PC-9 (cell line): ENCODE data around the gene KIF21B. TPM values are rescaled to one million over a fixed set of nuclear protein-coding genes. Genes with fewer than 3 reads are reported as not detected.

Source experiments
- BruUV-seq: library from RNA; stranded (reverse); fragments of 400-500 nt; replicated peaks from 2 replicates; lab custom pipeline; 2021; lab: Mats Ljungman, UMichigan
- CTCF ChIA-PET: fragments of 300-600 bp; sonication (Branson Sonifier 250); formaldehyde crosslinking; loops from one replicate; lab custom pipeline; 2022; ENCODE audit warnings: antibody characterized with exemption; lab: Charles Lee
- POLR2A ChIA-PET: fragments of 300-600 bp; sonication (Branson Sonifier 250); formaldehyde crosslinking; loops from one replicate; lab custom pipeline; 2022; ENCODE audit warnings: antibody characterized with exemption; ENCODE audit not compliant: unreplicated experiment; lab: Charles Lee
- DNase-seq, 2 experiments: peaks; one replicate each; pipeline versions ENCODE4 v3.0.0 to v3.0.0-alpha.2; 2015 to 2022; ENCODE audit warnings: mixed read lengths in 1 of 2
- H2AFZ ChIP-seq: fragments of 200-600 bp; sonication (generic); 2 replicates; pipeline ENCODE4 v1.8.1; 2017; ENCODE audit warnings: antibody characterized with exemption
- H3F3A ChIP-seq: fragments of 200-600 bp; sonication (generic); 2 replicates; pipeline ENCODE4 v1.8.1; 2017; ENCODE audit warnings: antibody characterized with exemption, mild to moderate bottlenecking, low read depth; ENCODE audit not compliant: insufficient read depth
- H3K27ac ChIP-seq: fragments of 200-600 bp; sonication (generic); 2 replicates; pipeline ENCODE4 v1.6.1; 2016; ENCODE audit warnings: mixed run types
- H3K27me3 ChIP-seq: fragments of 200-600 bp; sonication (generic); 2 replicates; pipeline ENCODE4 v1.6.1; 2016; ENCODE audit warnings: low read depth, mixed run types; ENCODE audit not compliant: insufficient read depth
- H3K36me3 ChIP-seq: fragments of 200-600 bp; sonication (generic); 2 replicates; pipeline ENCODE4 v1.6.1; 2016; ENCODE audit warnings: low read depth, mixed run types
- H3K4me1 ChIP-seq: fragments of 200-600 bp; sonication (generic); replicated peaks from 2 replicates; pipeline ENCODE4 v1.6.1; 2016; ENCODE audit warnings: mixed run types; ENCODE audit not compliant: insufficient read depth
- H3K4me2 ChIP-seq: fragments of 200-600 bp; sonication (generic); 2 replicates; pipeline ENCODE4 v1.6.1; 2017; ENCODE audit warnings: mixed run types
- H3K4me3 ChIP-seq: fragments of 200-600 bp; sonication (generic); 2 replicates; pipeline ENCODE4 v1.6.1; 2016; ENCODE audit warnings: mixed run types
- H3K79me2 ChIP-seq: fragments of 200-600 bp; sonication (generic); 2 replicates; pipeline ENCODE4 v1.6.1; 2017; ENCODE audit warnings: low read depth, mixed run types
- H3K9me2 ChIP-seq: fragments of 200-600 bp; sonication (generic); 2 replicates; pipeline ENCODE4 v1.8.1; 2017; ENCODE audit warnings: mild to moderate bottlenecking; ENCODE audit not compliant: insufficient read depth
- H3K9me3 ChIP-seq: fragments of 200-600 bp; sonication (generic); 2 replicates; pipeline ENCODE4 v1.8.1; 2016; ENCODE audit warnings: low read depth; ENCODE audit not compliant: insufficient read depth
- H4K20me1 ChIP-seq: fragments of 200-600 bp; sonication (generic); 2 replicates; pipeline ENCODE4 v1.8.1; 2017; ENCODE audit not compliant: insufficient read depth
- EZH2 ChIP-seq: fragments of 200-600 bp; sonication (generic); IDR thresholded peaks from 2 replicates; pipeline ENCODE4 v1.8.0; 2017; ENCODE audit warnings: antibody characterized with exemption, low read depth
- intact Hi-C: fragments of 100-400 bp; cut with micrococcal nuclease; formaldehyde crosslinking; loops from one replicate; pipeline ENCODE4 v1.10.0; 2022; ENCODE audit not compliant: unreplicated experiment
- total RNA-seq: library from RNA; stranded (reverse); gene quantifications from 2 replicates; pipeline ENCODE4 v1.2.3, GENCODE V29; 2021
- TF ChIP-seq, protein P1 (sequence below): fragments of 200-600 bp; sonication (generic); conservative IDR thresholded peaks from 2 replicates; pipeline ENCODE4 v1.6.1; 2017; ENCODE audit warnings: mixed run types, antibody characterized with exemption, mild to moderate bottlenecking, moderate library complexity

The KIF21B gene
- total RNA-seq, 1 experiment from 2014 or later, result 3.7 TPM

DNA sequence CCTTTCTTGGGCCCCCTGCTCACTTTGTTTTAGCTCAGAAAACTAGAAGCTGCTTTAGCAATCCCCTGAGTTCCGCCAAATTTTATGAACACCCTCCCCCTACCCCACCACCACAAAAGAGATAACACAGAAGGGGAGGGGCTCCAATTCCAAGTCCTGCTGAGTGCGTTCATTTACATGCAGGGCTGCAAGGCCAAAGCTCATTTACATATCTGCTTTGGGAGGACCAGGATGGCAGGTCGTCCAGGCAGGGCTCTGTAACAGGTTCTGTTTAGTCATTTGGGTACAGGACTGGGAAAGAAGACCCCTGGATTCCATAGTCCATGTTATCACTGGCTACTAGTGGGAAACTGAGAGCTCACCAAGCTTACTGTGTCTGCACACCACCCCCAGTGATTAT is 35.9 kb upstream of the KIF21B start:
- no peaks in the 10 kb centered on the region for H3K9me3 ChIP-seq
- H3K4me3 ChIP-seq, result no peak overlapping the region
- no peaks in the 10 kb centered on the region for H3F3A ChIP-seq
- peaks cover 40% of the 10 kb centered on the region for H3K27me3 ChIP-seq
- no peak overlapping the region for H2AFZ ChIP-seq
- H3K9me2 ChIP-seq, result no peaks in the 10 kb centered on the region
- TF ChIP-seq, protein P1, sequence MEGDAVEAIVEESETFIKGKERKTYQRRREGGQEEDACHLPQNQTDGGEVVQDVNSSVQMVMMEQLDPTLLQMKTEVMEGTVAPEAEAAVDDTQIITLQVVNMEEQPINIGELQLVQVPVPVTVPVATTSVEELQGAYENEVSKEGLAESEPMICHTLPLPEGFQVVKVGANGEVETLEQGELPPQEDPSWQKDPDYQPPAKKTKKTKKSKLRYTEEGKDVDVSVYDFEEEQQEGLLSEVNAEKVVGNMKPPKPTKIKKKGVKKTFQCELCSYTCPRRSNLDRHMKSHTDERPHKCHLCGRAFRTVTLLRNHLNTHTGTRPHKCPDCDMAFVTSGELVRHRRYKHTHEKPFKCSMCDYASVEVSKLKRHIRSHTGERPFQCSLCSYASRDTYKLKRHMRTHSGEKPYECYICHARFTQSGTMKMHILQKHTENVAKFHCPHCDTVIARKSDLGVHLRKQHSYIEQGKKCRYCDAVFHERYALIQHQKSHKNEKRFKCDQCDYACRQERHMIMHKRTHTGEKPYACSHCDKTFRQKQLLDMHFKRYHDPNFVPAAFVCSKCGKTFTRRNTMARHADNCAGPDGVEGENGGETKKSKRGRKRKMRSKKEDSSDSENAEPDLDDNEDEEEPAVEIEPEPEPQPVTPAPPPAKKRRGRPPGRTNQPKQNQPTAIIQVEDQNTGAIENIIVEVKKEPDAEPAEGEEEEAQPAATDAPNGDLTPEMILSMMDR, result no peak
- TF ChIP-seq EZH2, result no peak
- H3K4me2 ChIP-seq, result no peak overlapping the region
- BruUV-seq, result no TSS peak
- ChIA-PET CTCF (no interaction called here), POLR2A (no interaction called here)
- no peaks in the 10 kb centered on the region for H3K36me3 ChIP-seq
- H4K20me1 ChIP-seq, result no peaks in the 10 kb centered on the region
- H3K27ac ChIP-seq, result no peak overlapping the region
- no peak for DNase-seq
- H3K4me1 ChIP-seq, result no peaks in the 10 kb centered on the region
- no peaks in the 10 kb centered on the region for H3K79me2 ChIP-seq
- intact Hi-C loops, result no loop called here

DNA sequence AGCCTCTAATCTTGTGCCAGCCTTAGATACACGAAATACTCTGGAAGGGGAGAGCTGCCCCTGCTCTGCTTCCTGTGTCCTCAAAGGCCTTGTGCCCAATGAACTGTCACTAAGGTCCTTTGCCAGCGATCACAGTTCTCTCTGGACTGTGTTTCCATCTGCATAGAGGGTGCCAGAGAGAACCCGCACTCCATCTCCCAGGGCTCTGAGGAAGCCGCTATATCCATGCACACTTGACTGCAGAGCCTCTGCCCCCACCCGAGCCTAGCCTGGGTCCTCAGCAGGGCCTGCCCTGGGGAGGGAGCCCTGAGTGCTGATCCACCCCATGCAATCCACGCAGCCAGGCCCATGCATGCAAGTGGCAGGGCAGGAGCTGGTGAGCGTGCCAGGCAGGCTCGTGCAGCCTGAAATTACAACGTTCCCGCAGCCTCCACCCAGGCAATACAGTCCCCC is 30.6 kb upstream of the KIF21B start:
- Histone ChIP-seq H3K27ac (no peak overlapping the region), H3K4me1 (no peaks in the 10 kb centered on the region), H2AFZ (no peak overlapping the region), H4K20me1 (no peaks in the 10 kb centered on the region), H3F3A (no peaks in the 10 kb centered on the region), H3K9me2 (no peaks in the 10 kb centered on the region), H3K36me3 (no peaks in the 10 kb centered on the region), H3K9me3 (no peaks in the 10 kb centered on the region), H3K27me3 (peaks cover 82% of the 10 kb centered on the region), H3K4me3 (no peak overlapping the region), H3K79me2 (no peaks in the 10 kb centered on the region), H3K4me2 (no peak overlapping the region)
- ChIA-PET POLR2A (no interaction called here), CTCF (no interaction called here)
- intact Hi-C loops, result no loop called here
- TF ChIP-seq, protein P1, result no peak
- no peak for TF ChIP-seq EZH2
- no TSS peak for BruUV-seq
- DNase-seq, result no peak

DNA sequence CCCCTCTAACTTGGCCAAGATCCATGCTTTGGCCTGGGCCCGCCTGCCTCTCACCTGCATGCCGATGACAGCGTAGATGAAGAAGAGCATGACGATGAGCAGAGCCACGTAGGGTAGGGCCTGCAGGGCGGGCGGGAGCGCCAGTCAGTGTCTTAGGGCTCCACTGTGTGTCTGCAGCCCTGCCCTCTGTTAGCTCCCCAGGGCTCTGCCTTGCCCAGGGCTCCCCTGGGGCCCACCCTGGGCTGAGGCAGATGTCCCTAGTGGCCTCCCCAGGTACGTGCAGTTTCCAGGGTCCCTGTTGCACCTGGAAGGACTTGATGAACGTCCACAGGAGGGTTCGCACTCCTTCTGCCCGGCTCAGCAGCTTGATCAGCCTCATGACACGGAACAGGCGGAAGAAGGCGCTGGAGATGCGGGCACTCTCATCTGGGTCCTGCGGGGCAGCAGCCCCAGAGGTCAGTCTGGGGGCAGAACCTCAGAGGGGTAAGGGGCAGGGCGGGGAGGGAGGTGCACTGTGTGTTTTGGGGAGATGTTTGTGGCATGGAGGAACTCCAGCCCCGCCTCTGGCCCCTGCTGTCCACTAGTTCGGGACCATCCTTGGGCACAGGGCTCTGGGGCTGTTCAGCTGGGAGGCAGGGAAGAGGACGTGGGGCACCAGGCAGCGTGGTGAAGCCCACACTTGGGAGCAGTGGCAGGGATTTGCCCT is 29.8 kb upstream of the KIF21B start:
- Histone ChIP-seq H3K27me3 (peaks cover 90% of the 10 kb centered on the region), H3K27ac (no peak overlapping the region), H3K4me1 (no peaks in the 10 kb centered on the region), H3F3A (no peaks in the 10 kb centered on the region), H3K4me3 (no peak overlapping the region), H3K79me2 (no peaks in the 10 kb centered on the region), H3K9me3 (no peaks in the 10 kb centered on the region), H4K20me1 (no peaks in the 10 kb centered on the region), H2AFZ (no peak overlapping the region), H3K36me3 (no peaks in the 10 kb centered on the region), H3K4me2 (no peak overlapping the region), H3K9me2 (no peaks in the 10 kb centered on the region)
- intact Hi-C loops, result no loop called here
- BruUV-seq, result no TSS peak
- TF ChIP-seq, protein P1, result no peak; the same call in 1 of the 2 replicates
- TF ChIP-seq EZH2, result no peak
- no peak for DNase-seq
- ChIA-PET CTCF (no interaction called here), POLR2A (no interaction called here)
